ENCODE data around the gene KRTAP10-5.

Gene KRTAP10-5

GRCh38 chr21:44539991-44540666 is 40.3 kb downstream of the KRTAP10-5 start, which contains the start of gene KRTAP10-1:
Gene KRTAP10-1 (minus strand): TSS chr21:44540195. CDS start chr21:44540150, 45 bp downstream.
- DNase-seq (ENCODE audit: low read depth) = no peak
- H3K4me3 ChIP-seq (replicated peaks; ENCODE audit: low read depth, low read length) = no peak within 1 kb of the TSS
- TF ChIP-seq CTCF (IDR thresholded peaks at IDR 0.05; ENCODE audit: low read length, missing control alignments) = no peak

DNA sequence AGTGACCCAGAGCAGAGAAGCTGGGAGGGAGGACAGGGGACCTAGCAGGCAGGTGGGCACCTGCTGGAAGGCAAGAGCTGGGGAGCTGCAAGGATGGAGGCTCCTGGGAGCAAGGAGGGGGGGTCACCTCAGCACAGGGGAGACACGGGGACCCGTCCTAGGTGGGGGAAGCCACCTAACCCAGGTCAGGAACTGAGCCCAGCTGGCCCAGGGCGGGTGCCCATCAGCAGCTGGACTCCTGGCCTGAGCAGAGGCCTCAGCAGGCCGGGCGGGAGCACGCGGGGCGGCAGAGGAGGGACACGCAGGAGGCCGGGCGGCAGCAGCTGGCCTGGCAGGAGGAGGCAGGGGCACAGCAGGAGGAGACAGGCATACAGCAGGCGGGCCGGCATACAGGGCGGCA is 41.4 kb downstream of the KRTAP10-5 start:
- TF ChIP-seq CTCF (IDR thresholded peaks at IDR 0.05; ENCODE audit: low read length, missing control alignments) = no peak
- no peak overlapping the region for H3K4me3 ChIP-seq (replicated peaks; ENCODE audit: low read depth, low read length)
- DNase-seq (ENCODE audit: low read depth) = no peak

DNA sequence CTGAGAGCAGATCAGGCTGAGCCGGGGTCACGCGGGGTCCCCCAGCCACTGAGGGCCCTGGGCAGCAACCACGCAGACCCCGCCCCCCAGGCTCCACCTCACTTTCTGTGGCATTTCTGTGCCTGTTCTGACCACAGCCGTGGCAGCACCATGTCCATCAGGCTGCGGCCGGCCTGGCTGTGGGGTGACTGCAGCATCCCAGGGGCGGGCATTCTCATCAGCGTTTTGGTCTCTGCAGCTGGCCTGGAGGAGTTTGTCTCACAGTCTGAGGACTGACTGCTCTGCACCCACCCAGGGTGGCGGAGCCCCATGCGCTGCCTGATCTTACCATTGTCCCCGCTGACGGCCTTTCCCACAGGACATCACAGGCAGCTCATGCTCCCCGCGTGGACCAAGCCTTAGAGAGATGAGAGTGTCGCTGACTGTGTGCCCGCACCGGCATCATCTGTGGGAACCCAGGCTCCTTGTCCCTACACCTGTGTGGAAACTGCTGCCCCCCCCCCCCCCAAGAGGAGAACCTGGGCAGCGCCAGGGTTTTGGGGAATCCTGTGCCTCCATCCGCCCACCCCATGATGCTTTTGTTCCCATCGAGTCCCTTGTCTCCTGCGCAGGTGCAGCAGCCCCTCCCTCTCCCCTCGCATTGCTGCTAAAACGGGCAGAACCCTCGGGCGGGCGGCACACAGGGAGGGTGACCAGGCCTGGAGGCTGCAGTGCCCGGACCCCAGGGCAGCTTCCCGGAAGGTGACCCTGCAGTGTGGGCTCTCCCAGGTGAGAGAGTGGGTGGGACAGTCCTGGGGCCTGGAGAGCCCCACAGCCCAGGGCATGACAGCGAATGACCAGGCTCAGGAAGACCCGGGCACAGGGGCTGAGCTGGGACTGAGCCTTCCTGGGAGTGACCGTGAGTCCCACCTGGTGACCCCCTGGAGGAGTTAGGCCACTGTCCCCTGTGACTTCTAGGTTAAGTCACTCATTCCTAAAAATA is 42.2 kb downstream of the KRTAP10-5 start:
- TF ChIP-seq CTCF (IDR thresholded peaks at IDR 0.05; ENCODE audit: low read length, missing control alignments) = no peak
- no peak overlapping the region for H3K4me3 ChIP-seq (replicated peaks; ENCODE audit: low read depth, low read length)
- no peak for DNase-seq (ENCODE audit: low read depth)

DNA sequence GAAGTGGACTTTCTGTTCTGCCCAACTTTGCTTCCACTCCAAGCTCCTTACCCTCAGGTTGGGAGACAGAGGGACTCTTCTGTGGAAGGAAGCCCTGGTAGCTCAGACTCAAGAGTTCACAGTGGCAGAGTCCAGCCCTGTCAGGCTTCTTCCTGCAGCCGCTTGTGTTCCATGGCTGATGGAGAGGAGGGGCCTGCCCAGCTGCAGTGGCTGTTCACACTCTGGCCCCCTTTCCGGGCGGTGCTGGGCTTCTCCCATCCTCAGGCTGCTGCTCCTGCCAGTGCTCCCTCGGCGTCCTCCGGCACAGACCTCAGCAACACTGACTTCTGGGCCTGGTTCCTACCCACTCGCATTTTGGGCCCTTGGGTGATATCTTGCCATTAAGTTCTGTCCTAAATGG is 44.4 kb downstream of the KRTAP10-5 start:
- H3K4me3 ChIP-seq (replicated peaks; ENCODE audit: low read depth, low read length) = no peak overlapping the region
- TF ChIP-seq CTCF (IDR thresholded peaks at IDR 0.05; ENCODE audit: low read length, missing control alignments) = no peak
- no peak for DNase-seq (ENCODE audit: low read depth)

- no peak for TF ChIP-seq CTCF (IDR thresholded peaks at IDR 0.05; ENCODE audit: low read length, missing control alignments)
- H3K4me3 ChIP-seq (replicated peaks; ENCODE audit: low read depth, low read length) = no peak overlapping the region
- DNase-seq (ENCODE audit: low read depth) = no peak
Measured at GRCh38 chr21:44534688-44535087, 45.7 kb downstream of the KRTAP10-5 start.

DNA sequence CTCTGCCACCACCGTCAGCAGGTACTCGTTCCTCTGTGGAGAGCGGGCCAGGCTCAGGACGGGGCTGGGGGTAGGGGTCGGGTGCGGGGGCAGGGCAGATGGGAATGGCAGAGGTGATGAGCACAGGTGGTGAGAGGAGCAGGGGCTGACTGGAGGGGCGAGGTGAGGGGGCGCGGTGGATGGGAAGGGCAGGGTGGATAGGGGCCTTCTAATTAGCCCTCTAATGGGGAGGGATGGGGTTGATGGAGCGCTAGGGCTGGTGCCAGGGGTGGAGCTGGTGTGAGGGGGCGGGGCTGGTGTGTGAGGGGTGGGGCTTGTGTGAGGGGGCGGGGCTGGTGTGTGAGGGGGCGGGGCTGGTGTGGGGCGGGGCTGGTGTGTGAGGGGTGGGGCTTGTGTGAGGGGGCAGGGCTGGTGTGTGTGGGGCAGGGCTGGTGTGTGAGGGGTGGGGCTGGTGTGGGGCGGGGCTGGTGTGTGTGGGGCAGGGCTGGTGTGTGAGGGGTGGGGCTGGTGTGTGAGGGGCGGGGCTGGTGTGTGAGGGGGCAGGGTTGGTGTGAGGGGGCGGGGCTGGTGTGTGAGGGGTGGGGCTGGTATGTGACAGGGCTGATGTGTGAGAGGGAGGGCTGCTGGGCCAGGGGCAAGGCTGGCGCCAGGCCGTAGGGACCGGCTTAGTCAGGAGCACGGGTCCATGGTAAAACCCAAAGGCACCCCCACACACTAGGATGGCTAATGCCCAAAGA is 46.3 kb downstream of the KRTAP10-5 start:
- DNase-seq (ENCODE audit: low read depth) = no peak
- H3K4me3 ChIP-seq (replicated peaks; ENCODE audit: low read depth, low read length) = no peak overlapping the region

More for the DNA sequence above, 46.3 kb downstream of the KRTAP10-5 start:
- TF ChIP-seq CTCF (IDR thresholded peaks at IDR 0.05; ENCODE audit: low read length, missing control alignments) = no peak

All from fibroblast of pulmonary artery (primary cell).